Tibial nerve (tissue), 4 donors: ENCODE measurements around the gene RPLP1. TPM values are rescaled to one million over a fixed set of nuclear protein-coding genes. Genes with fewer than 3 reads are reported as not detected.

Experiments used
- DNase-seq, 2 donors: peaks; one replicate each; pipeline ENCODE4 v3.0.0-alpha.2; 2019; ENCODE audit warnings: low spot score in 2 of 2
- H3K27ac ChIP-seq, 4 donors: fragments of 200-600 bp; sonication (generic) in 3 of 4; one replicate each; pipeline ENCODE4 v1.5.1; 2017 to 2019; ENCODE audit warnings: mild to moderate bottlenecking in 1 of 4
- H3K27me3 ChIP-seq, 2 donors: fragments of 200-600 bp; sonication (generic) in 1 of 2; one replicate each; pipeline versions ENCODE4 v1.5.1 to v1.6.0; 2017 to 2019
- H3K36me3 ChIP-seq, 3 donors: fragments of 200-600 bp; sonication (generic); one replicate each; pipeline ENCODE4 v1.5.1; 2018 to 2019
- H3K4me1 ChIP-seq, 4 donors: fragments of 200-600 bp; sonication (generic) in 3 of 4; one replicate each; pipeline ENCODE4 v1.5.1; 2017 to 2019
- H3K4me3 ChIP-seq, 4 donors: fragments of 200-600 bp; sonication (generic) in 3 of 4; one replicate each; pipeline ENCODE4 v1.5.1; 2017 to 2019; ENCODE audit warnings: mild to moderate bottlenecking in 1 of 4, moderate library complexity in 1 of 4
- H3K9me3 ChIP-seq, 4 donors: fragments of 200-600 bp; sonication (generic) in 3 of 4; one replicate each; pipeline ENCODE4 v1.5.1; 2017 to 2019
- CTCF ChIP-seq, 5 experiments: fragments of 200-600 bp in 3 of 5; fragments of 450-650 bp in 2 of 5; sonication (generic) in 3 of 5; IDR thresholded peaks; one replicate each; pipeline ENCODE4 v1.5.1; 2016 to 2019; ENCODE audit warnings: antibody characterized with exemption in 5 of 5, mild to moderate bottlenecking in 3 of 5, moderate library complexity in 2 of 5
- EP300 ChIP-seq, 2 donors: sonication (generic); formaldehyde crosslinking; IDR thresholded peaks; one replicate each; pipeline ENCODE4 v1.6.1; 2017; ENCODE audit warnings: antibody characterized with exemption in 2 of 2, mild to moderate bottlenecking in 1 of 2
- POLR2A ChIP-seq, 2 donors: fragments of 450-650 bp; IDR thresholded peaks; one replicate each; pipeline ENCODE4 v1.6.1; 2017; ENCODE audit warnings: antibody characterized with exemption in 2 of 2, mild to moderate bottlenecking in 2 of 2, moderate library complexity in 2 of 2
- WGBS, 2 donors: methylation state at CpG; one replicate each; pipeline ENCODE4 v1.1.5; 2018; 5-methylcytosine and 5-hydroxymethylcytosine counted together
- small RNA-seq: library from RNA; depleted of rRNA; stranded (forward); fragments of <200 nt; gene quantifications from one replicate; pipeline ENCODE3, GENCODE V24; 2016
- total RNA-seq, 4 donors: library from RNA; depleted of rRNA; stranded (reverse); fragments of >200 nt; gene quantifications; one replicate each; pipeline ENCODE4 v1.1.0, GENCODE V29; 2016

RPLP1 gene
- total RNA-seq, 4 donors from 2014 or later: 435 to 693 (median 620) TPM

- Histone ChIP-seq H3K27me3 (no peaks in the 10 kb centered on the region), H3K9me3 (no peaks in the 10 kb centered on the region), H3K4me3 (no peak overlapping the region), H3K4me1 (peaks cover 0 to 29% (median 0%) of the 10 kb centered on the region in 4 donors), H3K36me3 (no peaks in the 10 kb centered on the region), H3K27ac (peak overlapping the region in 2 of 4 donors; percentile 33 to 46)
- no peak for DNase-seq
- 54 to 57% methylated on average over 14 of the region's 14 CpGs for WGBS, 2 donors
- TF ChIP-seq EP300 (IDR thresholded peaks at IDR 0.05): no peak
- TF ChIP-seq CTCF (IDR thresholded peaks at IDR 0.05): no peak
- TF ChIP-seq POLR2A (IDR thresholded peaks at IDR 0.05): no peak
Observed at GRCh38 chr15:69499521-69500211, 47.0 kb downstream of the RPLP1 start.

DNA sequence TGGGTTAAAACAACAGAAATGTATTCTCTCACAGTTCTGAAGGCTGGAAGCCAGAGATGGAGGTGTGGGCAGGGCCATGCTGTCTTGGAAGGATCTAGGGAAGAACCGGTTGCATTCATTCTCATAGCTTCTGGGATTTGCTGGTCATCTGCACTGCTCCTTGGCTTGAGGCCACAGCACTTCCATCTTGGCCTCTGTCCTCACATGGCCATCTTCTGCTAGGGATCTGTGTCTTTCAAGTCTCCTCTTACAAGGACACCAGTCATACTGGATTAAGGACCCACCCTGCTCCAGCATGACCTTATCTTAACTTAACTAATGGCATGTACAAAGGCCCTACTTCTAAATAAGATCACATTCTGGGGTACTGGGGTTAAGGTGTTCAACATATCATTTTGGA, 47.7 kb downstream of the RPLP1 start:
- Histone ChIP-seq H3K4me3 (no peak overlapping the region), H3K27ac (peak overlapping the region in 1 of 4 donors; percentile 33), H3K27me3 (no peaks in the 10 kb centered on the region), H3K4me1 (peaks cover 0 to 29% (median 0%) of the 10 kb centered on the region in 4 donors), H3K9me3 (no peaks in the 10 kb centered on the region), H3K36me3 (no peaks in the 10 kb centered on the region)
- WGBS, 2 donors: 33 to 63% methylated on average over 1 of the region's 1 CpG
- no peak for DNase-seq
- TF ChIP-seq POLR2A (IDR thresholded peaks at IDR 0.05): no peak
- no peak for TF ChIP-seq EP300 (IDR thresholded peaks at IDR 0.05)
- TF ChIP-seq CTCF (IDR thresholded peaks at IDR 0.05): no peak

DNA sequence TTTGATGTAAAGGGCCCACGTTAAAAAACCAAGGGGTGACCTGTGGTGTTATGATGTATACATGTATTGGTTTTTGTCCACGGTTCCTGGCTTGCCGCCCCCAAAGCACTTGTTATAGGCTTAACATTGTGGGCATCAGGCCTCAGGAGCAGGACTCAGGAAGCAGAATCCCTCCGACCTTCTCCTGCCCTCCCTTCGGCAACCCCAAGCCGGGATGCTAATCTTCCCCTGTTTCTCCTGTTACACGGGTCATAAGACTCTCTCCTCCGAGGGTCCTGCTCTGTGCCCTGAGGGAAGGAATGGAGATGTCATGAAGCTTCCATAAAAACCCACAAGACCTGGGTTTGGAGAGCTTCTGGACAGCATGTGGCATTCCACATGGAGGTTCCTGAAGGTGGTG, 48.8 kb downstream of the RPLP1 start:
- no peaks in the 10 kb centered on the region for H3K9me3 ChIP-seq
- TF ChIP-seq CTCF (IDR thresholded peaks at IDR 0.05) (no peak), EP300 (IDR thresholded peaks at IDR 0.05) (no peak), POLR2A (IDR thresholded peaks at IDR 0.05) (no peak)
- WGBS, 2 donors: 92 to 94% methylated on average over 8 of the region's 8 CpGs
- H3K27ac ChIP-seq: no peak overlapping the region
- H3K27me3 ChIP-seq: no peaks in the 10 kb centered on the region
- H3K4me1 ChIP-seq: peaks cover 0 to 29% (median 0%) of the 10 kb centered on the region in 4 donors
- no peak for DNase-seq
- H3K4me3 ChIP-seq: no peak overlapping the region
- no peaks in the 10 kb centered on the region for H3K36me3 ChIP-seq

- no peaks in the 10 kb centered on the region for H3K9me3 ChIP-seq
- WGBS, 2 donors: 83% methylated on average over 10 of the region's 10 CpGs
- TF ChIP-seq POLR2A (IDR thresholded peaks at IDR 0.05) (no peak), CTCF (IDR thresholded peaks at IDR 0.05) (peak in 1 of 5 experiments; percentile 23), EP300 (IDR thresholded peaks at IDR 0.05) (no peak)
Observed at GRCh38 chr15:69502470-69503045, 49.9 kb downstream of the RPLP1 start.

GRCh38 chr15:69504352-69505040, 51.9 kb downstream of the RPLP1 start:
- Histone ChIP-seq H3K9me3 (no peaks in the 10 kb centered on the region), H3K36me3 (no peaks in the 10 kb centered on the region), H3K27me3 (no peaks in the 10 kb centered on the region), H3K27ac (peak overlapping the region in 2 of 4 donors; percentile 70 to 73), H3K4me1 (peaks cover 0 to 16% (median 0%) of the 10 kb centered on the region in 4 donors), H3K4me3 (no peak overlapping the region)
- WGBS, 2 donors: 58 to 67% methylated on average over 3 of the region's 3 CpGs
- no peak for DNase-seq
- peak in 1 of 2 donors; percentile 24 for TF ChIP-seq EP300 (IDR thresholded peaks at IDR 0.05)
- no peak for TF ChIP-seq POLR2A (IDR thresholded peaks at IDR 0.05)

More at GRCh38 chr15:69502470-69503045, 49.9 kb downstream of the RPLP1 start:
- H3K4me3 ChIP-seq: no peak overlapping the region
- DNase-seq: no peak
- H3K36me3 ChIP-seq: no peaks in the 10 kb centered on the region
- peaks cover 0 to 26% (median 0%) of the 10 kb centered on the region in 4 donors for H3K4me1 ChIP-seq
- no peaks in the 10 kb centered on the region for H3K27me3 ChIP-seq
- H3K27ac ChIP-seq: no peak overlapping the region

Small RNA genes lying within 50 kb of the gene (small RNA-seq; reads per million reads assigned to genes)
- not detected for gene RF00012

Other genes starting within 250 kb of the RPLP1 start
- gene PAQR5, start 153.9 kb upstream of the RPLP1 start, total RNA-seq: 1 to 10 TPM; 3.0 to 8.1 (median 3.9) TPM
- 10 to 100 TPM in 2 of 4 donors, 1 to 10 TPM in 2; 4.5 to 13.2 (median 8.9) TPM for gene KIF23, start 38.5 kb upstream of the RPLP1 start, total RNA-seq